Pancreas (tissue), 10 donors: Measurements from ENCODE around the gene RBM19. TPM values are rescaled to one million over a fixed set of nuclear protein-coding genes. Genes with fewer than 3 reads are reported as not detected.
A peak's percentile ranks its signal among the peaks of the same experiment; 100 is the strongest.
"Not testable (repeated sequence)": the region's sequence is repeated elsewhere in the genome, so short reads cannot be mapped to it uniquely, and the experiment has no call there.

ENCODE experiments used
- ATAC-seq, 4 donors: fragments of 200-7000 bp; cut with Tn5 transposase; one replicate each; pipeline versions ENCODE4 v1.8.0 to v1.9.1; 2020; ENCODE audit warnings: mild to moderate bottlenecking in 4 of 4, moderate library complexity in 4 of 4
- DNase-seq, 6 donors: peaks; one replicate each; pipeline ENCODE4 v3.0.0-alpha.2; 2020
- FAIRE-seq: peaks from 2 replicates; lab custom pipeline; 2012; peaks lifted over from hg19 to GRCh38; lab: Jason Lieb, UNC
- H3K27ac ChIP-seq, 4 donors: fragments of 200-600 bp; sonication (generic); 1 replicate in 3 of 4; 2 replicates in 1 of 4; pipeline versions ENCODE4 v1.5.0 to v1.8.0; 2020
- H3K27me3 ChIP-seq, 4 donors: fragments of 200-600 bp; one replicate each; pipeline ENCODE4 v1.8.0; 2021
- H3K36me3 ChIP-seq, 3 donors: fragments of 200-600 bp; sonication (generic) in 1 of 3; one replicate each; pipeline versions ENCODE4 v1.5.0 to v1.8.0; 2020 to 2021
- H3K4me1 ChIP-seq, 3 donors: fragments of 200-600 bp; one replicate each; pipeline ENCODE4 v1.8.0; 2021
- H3K4me3 ChIP-seq, 4 donors: fragments of 200-600 bp; sonication (generic) in 2 of 4; one replicate each; pipeline versions ENCODE4 v1.5.0 to v1.8.0; 2020 to 2021
- H3K9me3 ChIP-seq, 4 donors: fragments of 200-600 bp; one replicate each; pipeline ENCODE4 v1.8.0; 2021
- WGBS, 2 donors: extraction: QIAGEN DNeasy Blood & Tissue Kit; methylation state at CpG; one replicate each; pipeline ENCODE4 v1.1.7; 2013; 5-methylcytosine and 5-hydroxymethylcytosine counted together
- intact Hi-C, 3 donors: fragments of 100-400 bp; cut with DNase I; formaldehyde crosslinking; loops; one replicate each; pipeline versions ENCODE4 v1.11.1 to v1.14.2; 2022
- polyA plus RNA-seq, 2 donors: library from polyadenylated mRNA; stranded (reverse); fragments of 200-250 nt; gene quantifications; one replicate each; pipeline ENCODE4 v1.2.3, GENCODE V29; 2013
- total RNA-seq, 6 donors: library from RNA; stranded (reverse); fragmentation: NEBNext Ultra II Directional in 4 of 6; extraction: Animal tissue kit (Norgen Biotek cat#: 25700) in 4 of 6; gene quantifications; one replicate each; pipeline versions ENCODE4 v1.2.1 to v1.2.4, GENCODE V29; 2021 to 2023
- TF ChIP-seq, protein P1 (sequence below), 4 donors: fragments of 200-600 bp; sonication (generic) in 3 of 4; IDR thresholded peaks; one replicate each; pipeline versions ENCODE4 v1.5.0 to v1.8.0; 2021; ENCODE audit warnings: antibody characterized with exemption in 4 of 4
- donor health status: healthy with polysubstance abuse.
- donor health status: DM: no; HTN: no; CAD: no; lungs with moderate emphysema.
- donor health status: DM: no; HTN: no; CAD: no.
- donor health status: control.
- donor health status: control.
- donor health status: Bipolar disorder and iron deficiency.
- donor health status: DM: yes; HTN: yes; CAD: no.
- donor health status: DM: no; HTN: no; CAD: no.
- donor health status: DM: no; HTN: no; CAD: no.
- donor health status: DM: yes; HTN: yes; CAD: no.

The RBM19 gene
- total and polyA plus RNA-seq, 8 donors: 13.9 to 32.2 (median 15.8) TPM

DNA sequence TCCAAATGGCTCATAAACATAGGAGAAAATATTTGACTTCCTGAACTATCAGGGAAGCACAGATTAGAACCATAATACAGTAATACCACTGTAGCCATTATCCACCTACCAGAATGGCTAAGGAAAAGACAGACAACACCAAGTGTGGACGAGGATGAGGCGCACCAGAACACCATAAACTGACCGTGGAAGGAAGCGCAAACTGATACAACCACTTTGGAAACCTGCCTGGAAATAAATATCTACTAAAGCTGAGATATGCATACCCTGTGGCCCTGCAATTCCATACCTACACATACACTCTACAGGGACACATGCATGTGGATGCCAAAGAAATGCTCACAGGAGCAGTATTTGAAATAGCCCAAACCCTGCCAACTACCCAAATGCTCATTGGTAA is 60.3 kb downstream of the RBM19 start:
- ATAC-seq: no peak
- Histone ChIP-seq H3K36me3 (peaks cover 0 to 4% (median 0%) of the 10 kb centered on the region in 3 donors), H3K4me3 (no peak overlapping the region), H3K27ac (no peak overlapping the region), H3K4me1 (no peaks in the 10 kb centered on the region), H3K27me3 (no peaks in the 10 kb centered on the region), H3K9me3 (no peaks in the 10 kb centered on the region)
- no peak for FAIRE-seq
- intact Hi-C loops: no loop called here
- no peak for DNase-seq
- TF ChIP-seq, protein P1, sequence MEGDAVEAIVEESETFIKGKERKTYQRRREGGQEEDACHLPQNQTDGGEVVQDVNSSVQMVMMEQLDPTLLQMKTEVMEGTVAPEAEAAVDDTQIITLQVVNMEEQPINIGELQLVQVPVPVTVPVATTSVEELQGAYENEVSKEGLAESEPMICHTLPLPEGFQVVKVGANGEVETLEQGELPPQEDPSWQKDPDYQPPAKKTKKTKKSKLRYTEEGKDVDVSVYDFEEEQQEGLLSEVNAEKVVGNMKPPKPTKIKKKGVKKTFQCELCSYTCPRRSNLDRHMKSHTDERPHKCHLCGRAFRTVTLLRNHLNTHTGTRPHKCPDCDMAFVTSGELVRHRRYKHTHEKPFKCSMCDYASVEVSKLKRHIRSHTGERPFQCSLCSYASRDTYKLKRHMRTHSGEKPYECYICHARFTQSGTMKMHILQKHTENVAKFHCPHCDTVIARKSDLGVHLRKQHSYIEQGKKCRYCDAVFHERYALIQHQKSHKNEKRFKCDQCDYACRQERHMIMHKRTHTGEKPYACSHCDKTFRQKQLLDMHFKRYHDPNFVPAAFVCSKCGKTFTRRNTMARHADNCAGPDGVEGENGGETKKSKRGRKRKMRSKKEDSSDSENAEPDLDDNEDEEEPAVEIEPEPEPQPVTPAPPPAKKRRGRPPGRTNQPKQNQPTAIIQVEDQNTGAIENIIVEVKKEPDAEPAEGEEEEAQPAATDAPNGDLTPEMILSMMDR (IDR thresholded peaks at IDR 0.05): no peak
- 74 to 85% methylated on average over 4 of the region's 4 CpGs for WGBS, 2 donors

DNA sequence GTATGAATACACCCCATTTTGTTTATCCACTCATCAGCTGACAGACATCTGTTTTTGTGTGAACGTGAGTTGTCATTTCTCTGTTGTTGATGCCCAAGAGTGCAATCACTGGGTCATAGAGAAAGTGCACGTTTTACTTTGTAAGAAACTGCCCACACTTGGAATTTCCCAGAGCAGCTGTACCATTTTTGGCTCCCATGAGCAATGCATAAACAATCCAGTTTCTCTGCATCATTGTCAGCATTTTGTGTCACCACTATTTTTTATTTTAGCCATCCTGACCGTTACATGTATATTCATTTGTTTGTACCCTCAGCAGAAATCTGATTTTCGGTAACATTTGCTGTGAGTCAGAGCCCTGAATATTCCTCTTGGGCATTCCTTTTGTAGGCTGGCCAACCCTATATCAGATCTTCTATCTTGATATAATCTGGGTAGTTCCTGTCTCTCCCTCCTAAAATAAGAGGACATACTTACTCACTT is 62.7 kb downstream of the RBM19 start:
- ATAC-seq (no peak), FAIRE-seq (no peak)

DNA sequence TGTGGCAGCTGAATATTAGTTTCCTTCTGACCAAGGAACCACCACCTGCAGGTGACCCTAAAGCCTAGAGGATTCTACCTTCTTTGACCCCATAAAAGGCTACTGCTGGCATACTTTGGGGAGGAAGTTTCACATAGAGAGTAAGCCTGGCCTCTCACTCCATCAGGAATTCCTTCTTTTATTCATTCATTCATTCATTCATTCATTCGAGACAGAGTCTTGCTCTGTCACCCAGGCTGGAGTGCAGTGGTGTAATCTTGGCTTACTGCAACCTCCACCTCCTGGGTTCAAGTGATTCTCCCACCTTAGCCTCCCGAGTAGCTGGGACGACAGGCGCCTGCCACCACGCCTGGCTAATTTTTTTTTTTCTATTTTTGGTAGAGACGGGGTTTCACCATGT is 64.8 kb downstream of the RBM19 start:
- FAIRE-seq, intact Hi-C loops, H3K27me3 ChIP-seq, H3K27ac ChIP-seq, DNase-seq, H3K4me1 ChIP-seq, H3K9me3 ChIP-seq, H3K4me3 ChIP-seq, ATAC-seq, H3K36me3 ChIP-seq: not testable (repeated sequence)
- WGBS, 2 donors: 92 to 95% methylated on average over 6 of the region's 6 CpGs

More for the DNA sequence above, 62.7 kb downstream of the RBM19 start:
- Histone ChIP-seq H3K27ac (no peak overlapping the region), H3K9me3 (no peaks in the 10 kb centered on the region), H3K27me3 (no peaks in the 10 kb centered on the region), H3K4me3 (no peak overlapping the region), H3K4me1 (peaks cover 0 to 6% (median 3%) of the 10 kb centered on the region in 3 donors), H3K36me3 (peaks cover 0 to 4% (median 0%) of the 10 kb centered on the region in 3 donors)
- TF ChIP-seq, protein P1 (IDR thresholded peaks at IDR 0.05): no peak
- 88 to 91% methylated on average over 4 of the region's 4 CpGs for WGBS, 2 donors
- intact Hi-C loops: no loop called here
- DNase-seq: no peak

DNA sequence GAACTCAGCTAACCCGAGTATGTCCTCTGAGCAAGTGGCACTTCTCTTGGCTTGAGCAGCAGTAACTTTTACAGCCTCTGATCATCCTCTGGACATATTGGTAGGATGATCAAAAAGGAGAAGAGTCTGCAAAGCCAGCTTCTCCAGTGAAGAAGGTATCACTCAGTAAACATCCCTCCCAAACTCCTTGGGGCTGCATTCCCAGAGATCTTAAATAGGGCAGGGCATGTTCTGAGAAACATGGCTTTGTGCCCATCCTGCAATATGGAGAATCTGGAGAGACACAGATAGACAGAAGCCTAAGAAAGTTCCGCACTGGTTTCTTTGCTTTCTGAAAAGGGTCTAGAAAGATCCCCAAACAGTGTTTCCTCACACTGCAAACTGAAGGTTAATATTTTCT is 65.4 kb downstream of the RBM19 start:
- TF ChIP-seq, protein P1 (IDR thresholded peaks at IDR 0.05): no peak
- no peak for DNase-seq
- no peaks in the 10 kb centered on the region for H3K36me3 ChIP-seq
- 82 to 83% methylated on average over 2 of the region's 2 CpGs for WGBS, 2 donors
- no peaks in the 10 kb centered on the region for H3K9me3 ChIP-seq
- H3K27me3 ChIP-seq: no peaks in the 10 kb centered on the region
- H3K4me3 ChIP-seq: no peak overlapping the region
- H3K27ac ChIP-seq: peak overlapping the region in 2 of 4 donors; percentile 82 to 87
- intact Hi-C loops: no loop called here
- FAIRE-seq: no peak
- H3K4me1 ChIP-seq: peaks cover 0 to 6% (median 3%) of the 10 kb centered on the region in 3 donors
- peak in 1 of 4 donors; percentile 5 for ATAC-seq

DNA sequence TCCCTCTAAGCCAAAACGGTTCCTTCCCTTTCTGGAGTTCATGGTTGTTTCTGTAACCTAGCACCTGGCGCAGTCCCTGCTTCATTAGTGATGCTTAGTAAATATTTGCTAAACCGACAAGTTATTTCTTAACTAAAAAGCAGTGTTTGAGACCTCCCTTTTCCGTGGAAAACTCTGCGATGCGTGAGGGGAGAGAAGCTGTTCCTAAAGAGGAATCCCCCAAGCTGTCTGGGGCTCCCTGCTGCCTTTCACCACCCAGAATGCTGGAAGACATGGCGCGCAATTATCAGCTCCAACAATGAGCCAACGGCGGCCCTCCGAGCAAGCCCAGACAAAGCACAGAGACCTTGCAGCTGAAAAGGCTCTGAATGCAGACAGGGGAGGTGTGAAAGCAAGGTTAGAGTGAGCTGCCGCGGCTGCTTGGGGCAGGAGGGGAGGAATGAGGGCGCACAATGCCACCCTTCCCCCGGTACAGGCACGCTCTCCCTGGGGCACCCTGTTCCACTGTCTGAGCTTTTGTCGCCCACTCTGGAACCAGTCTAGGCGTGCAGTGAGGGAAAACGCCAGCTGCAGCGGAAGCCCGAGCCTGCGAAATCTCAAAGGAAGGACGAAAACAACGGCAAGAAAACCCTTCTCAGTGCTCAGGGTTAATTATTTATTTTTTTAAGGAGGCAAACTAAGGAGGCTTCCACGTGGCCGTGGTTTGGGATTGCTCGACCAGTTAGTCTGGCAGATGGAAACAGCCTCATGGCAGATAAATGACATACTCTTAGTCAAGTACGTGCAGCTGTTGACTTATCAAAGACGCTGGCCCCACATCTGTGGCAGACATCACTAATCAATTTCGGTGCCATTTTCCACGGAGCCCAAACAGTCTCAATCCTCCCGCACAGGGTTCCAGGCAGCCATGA is 66.3 kb downstream of the RBM19 start:
- Histone ChIP-seq H3K4me3 (peak overlapping the region in 2 of 4 donors; percentile 18 to 19), H3K27me3 (no peaks in the 10 kb centered on the region), H3K36me3 (no peaks in the 10 kb centered on the region), H3K27ac (peak overlapping the region; percentile 46 to 87 (median 75)), H3K4me1 (peaks cover 0 to 6% (median 3%) of the 10 kb centered on the region in 3 donors), H3K9me3 (no peaks in the 10 kb centered on the region)
- FAIRE-seq (no peak), DNase-seq (peak in 4 of 6 donors; percentile 60 to 67 (median 64)), ATAC-seq (peak; percentile 78 to 83 (median 82))
- intact Hi-C loops: no loop called here
- WGBS, 2 donors: 35 to 38% methylated on average over 30 to 32 of the region's 32 CpGs
- TF ChIP-seq, protein P1 (IDR thresholded peaks at IDR 0.05): no peak
